GM03348 (cell line): ENCODE results near the gene TMEM141.
A peak's percentile ranks its signal among the peaks of the same experiment; 100 is the strongest.
"Not testable (repeated sequence)": the region's sequence is repeated elsewhere in the genome, so short reads cannot be mapped to it uniquely, and the experiment has no call there.

Source experiments
- DNase-seq: peaks from one replicate; pipeline ENCODE4 v3.0.0; 2012; ENCODE audit warnings: low spot score

Gene TMEM141

GRCh38 chr9:136794281-136794999, 3.3 kb downstream of the TMEM141 start:
- no peak for DNase-seq

GRCh38 chr9:136795000-136795348, 3.8 kb downstream of the TMEM141 start:
- no peak for DNase-seq

GRCh38 chr9:136796238-136796774, 5.2 kb downstream of the TMEM141 start, which contains the start of gene CCDC183:
CCDC183 (plus strand) TSS chr9:136796338; CDS start chr9:136796398, 60 bp downstream.
- no peak for DNase-seq

GRCh38 chr9:136796775-136797347, 5.7 kb downstream of the TMEM141 start:
- DNase-seq = not testable (repeated sequence)

GRCh38 chr9:136798708-136799078, 7.5 kb downstream of the TMEM141 start:
- DNase-seq = no peak

GRCh38 chr9:136799079-136799853, 8.1 kb downstream of the TMEM141 start:
- DNase-seq = no peak

GRCh38 chr9:136799854-136800657, 8.9 kb downstream of the TMEM141 start:
- DNase-seq = peak; percentile 74

- DNase-seq = no peak
Measured at GRCh38 chr9:136802321-136802720, 11.2 kb downstream of the TMEM141 start.

- DNase-seq = not testable (repeated sequence)
Measured at GRCh38 chr9:136803009-136803550, 11.9 kb downstream of the TMEM141 start.

- no peak for DNase-seq
Measured at GRCh38 chr9:136803551-136804508, 12.7 kb downstream of the TMEM141 start.

GRCh38 chr9:136804509-136805206, 13.5 kb downstream of the TMEM141 start:
- no peak for DNase-seq

GRCh38 chr9:136805207-136805740, 14.1 kb downstream of the TMEM141 start:
- no peak for DNase-seq

- DNase-seq = no peak
Measured at GRCh38 chr9:136806067-136806466, 14.9 kb downstream of the TMEM141 start.

- no peak for DNase-seq
Measured at GRCh38 chr9:136806631-136807201, 15.6 kb downstream of the TMEM141 start.

- peak; percentile 99 for DNase-seq
Measured at GRCh38 chr9:136807281-136808074, 16.3 kb downstream of the TMEM141 start, which contains the start of gene RABL6. RABL6 (plus strand) TSS chr9:136807948; CDS start chr9:136808197, 249 bp downstream.

GRCh38 chr9:136808075-136808805, 17.1 kb downstream of the TMEM141 start:
- DNase-seq = peak; percentile 51

GRCh38 chr9:136808806-136809158, 17.6 kb downstream of the TMEM141 start:
- DNase-seq = peak; percentile 49
